Measurements from ENCODE around the gene RHOU.

DNA sequence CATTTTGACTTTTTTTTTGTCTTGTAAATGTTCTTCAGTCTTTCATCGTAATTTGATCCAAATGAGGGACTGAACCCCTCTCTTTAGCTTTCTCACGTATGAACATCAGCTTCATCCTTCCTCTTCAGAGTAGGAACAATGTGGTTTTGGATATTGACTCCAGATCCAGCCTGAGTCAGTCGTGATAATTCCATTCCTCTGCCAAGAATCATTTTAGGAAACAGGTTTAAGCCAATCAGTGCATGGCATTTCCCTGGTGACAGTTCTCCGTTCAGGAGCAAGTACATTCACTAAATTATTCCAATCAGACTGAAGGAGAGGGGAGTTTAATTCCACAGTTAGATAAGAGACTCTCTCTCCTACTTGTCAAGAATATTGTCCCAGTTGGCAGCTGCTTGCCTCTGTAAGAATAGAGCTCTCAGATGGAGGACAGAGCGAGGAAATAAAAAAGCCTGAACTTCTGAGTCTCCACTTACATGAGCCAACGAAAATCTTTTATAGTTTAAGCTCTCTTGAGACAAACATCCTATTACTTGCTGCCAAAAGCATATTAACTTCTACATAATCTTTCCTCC lies 18.6 kb downstream of the RHOU start:
- TF ChIP-seq, protein P1, sequence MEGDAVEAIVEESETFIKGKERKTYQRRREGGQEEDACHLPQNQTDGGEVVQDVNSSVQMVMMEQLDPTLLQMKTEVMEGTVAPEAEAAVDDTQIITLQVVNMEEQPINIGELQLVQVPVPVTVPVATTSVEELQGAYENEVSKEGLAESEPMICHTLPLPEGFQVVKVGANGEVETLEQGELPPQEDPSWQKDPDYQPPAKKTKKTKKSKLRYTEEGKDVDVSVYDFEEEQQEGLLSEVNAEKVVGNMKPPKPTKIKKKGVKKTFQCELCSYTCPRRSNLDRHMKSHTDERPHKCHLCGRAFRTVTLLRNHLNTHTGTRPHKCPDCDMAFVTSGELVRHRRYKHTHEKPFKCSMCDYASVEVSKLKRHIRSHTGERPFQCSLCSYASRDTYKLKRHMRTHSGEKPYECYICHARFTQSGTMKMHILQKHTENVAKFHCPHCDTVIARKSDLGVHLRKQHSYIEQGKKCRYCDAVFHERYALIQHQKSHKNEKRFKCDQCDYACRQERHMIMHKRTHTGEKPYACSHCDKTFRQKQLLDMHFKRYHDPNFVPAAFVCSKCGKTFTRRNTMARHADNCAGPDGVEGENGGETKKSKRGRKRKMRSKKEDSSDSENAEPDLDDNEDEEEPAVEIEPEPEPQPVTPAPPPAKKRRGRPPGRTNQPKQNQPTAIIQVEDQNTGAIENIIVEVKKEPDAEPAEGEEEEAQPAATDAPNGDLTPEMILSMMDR (IDR thresholded peaks at IDR 0.05; ENCODE audit: low read depth, low read length) = no peak
- no peak for TF ChIP-seq EZH2phosphoT487 (IDR thresholded peaks at IDR 0.05; ENCODE audit: low read depth)

All from OCI-LY3 (cell line).